Subcutaneous abdominal adipose tissue (tissue), 5 donors: ENCODE data around the gene FMN1.

Source experiments
- H3K27ac ChIP-seq: one replicate; pipeline ENCODE4 v1.7.0; 2013; ENCODE audit warnings: low read depth, mild to moderate bottlenecking, inconsistent platforms, low read length, moderate library complexity
- H3K27me3 ChIP-seq, 5 donors: one replicate each; pipeline ENCODE4 v1.7.0; 2013; ENCODE audit warnings: low read length in 5 of 5, inconsistent platforms in 1 of 5; ENCODE audit not compliant: control insufficient read depth in 5 of 5, insufficient read depth in 4 of 5
- H3K36me3 ChIP-seq, 5 donors: one replicate each; pipeline ENCODE4 v1.7.0; 2013; ENCODE audit warnings: low read length in 5 of 5; ENCODE audit not compliant: control insufficient read depth in 5 of 5, insufficient read depth in 5 of 5
- H3K4me1 ChIP-seq, 5 donors: one replicate each; pipeline ENCODE4 v1.7.0; 2013; ENCODE audit warnings: low read length in 5 of 5, mild to moderate bottlenecking in 3 of 5, moderate library complexity in 1 of 5; ENCODE audit not compliant: control insufficient read depth in 5 of 5, insufficient read depth in 5 of 5
- H3K4me3 ChIP-seq, 5 donors: one replicate each; pipeline ENCODE4 v1.7.0; 2013; ENCODE audit warnings: low read length in 5 of 5, low read depth in 1 of 5
- H3K9ac ChIP-seq, 5 donors: one replicate each; pipeline ENCODE4 v1.7.0; 2013; ENCODE audit warnings: low read length in 5 of 5, mild to moderate bottlenecking in 4 of 5, moderate library complexity in 3 of 5
- H3K9me3 ChIP-seq, 5 donors: one replicate each; pipeline ENCODE4 v1.7.0; 2013; ENCODE audit warnings: low read length in 5 of 5; ENCODE audit not compliant: control insufficient read depth in 5 of 5
- donor health status: healthy.
- donor health status: healthy.
- donor health status: healthy.
- donor health status: healthy.
- donor health status: healthy.

Gene FMN1

GRCh38 chr15:33194704-33195670 is at the start of gene FMN1:
FMN1 (minus strand) TSS chr15:33194714; CDS start chr15:33154914, 39,800 bp downstream.
- H3K9ac ChIP-seq: peak within 1 kb of the TSS; percentile 60 to 77 (median 72)
- H3K27ac ChIP-seq: peak within 1 kb of the TSS; percentile 37
- no peaks in the 10 kb centered on the region for H3K9me3 ChIP-seq
- H3K4me3 ChIP-seq: peak within 1 kb of the TSS; percentile 67 to 91 (median 81)
- no peaks in the 10 kb centered on the region for H3K36me3 ChIP-seq
- H3K27me3 ChIP-seq: peaks cover 0 to 13% (median 5%) of the 10 kb centered on the region in 5 donors
- H3K4me1 ChIP-seq: peaks cover 5 to 14% (median 10%) of the 10 kb centered on the region in 5 donors

- H3K4me3 ChIP-seq: no peak overlapping the region
- no peak overlapping the region for H3K27ac ChIP-seq
- H3K27me3 ChIP-seq: peaks cover 0 to 4% (median 0%) of the 10 kb centered on the region in 5 donors
- H3K4me1 ChIP-seq: peaks cover 0 to 4% (median 2%) of the 10 kb centered on the region in 5 donors
- H3K36me3 ChIP-seq: no peaks in the 10 kb centered on the region
- no peaks in the 10 kb centered on the region for H3K9me3 ChIP-seq
- H3K9ac ChIP-seq: no peak overlapping the region
These were observed 49.4 kb upstream of the FMN1 start for GRCh38 chr15:33243869-33244268.

- Histone ChIP-seq H3K9ac (no peak overlapping the region), H3K4me3 (no peak overlapping the region), H3K9me3 (no peaks in the 10 kb centered on the region), H3K27me3 (peaks cover 0 to 4% (median 0%) of the 10 kb centered on the region in 5 donors), H3K36me3 (no peaks in the 10 kb centered on the region), H3K27ac (no peak overlapping the region), H3K4me1 (peaks cover 0 to 4% (median 2%) of the 10 kb centered on the region in 5 donors)
These were observed 48.9 kb upstream of the FMN1 start for GRCh38 chr15:33243393-33243792.

- Histone ChIP-seq H3K9me3 (no peaks in the 10 kb centered on the region), H3K4me1 (peaks cover 0 to 4% (median 2%) of the 10 kb centered on the region in 5 donors), H3K27me3 (peaks cover 0 to 4% (median 0%) of the 10 kb centered on the region in 5 donors), H3K27ac (no peak overlapping the region), H3K4me3 (no peak overlapping the region), H3K36me3 (no peaks in the 10 kb centered on the region), H3K9ac (no peak overlapping the region)
These were observed 48.2 kb upstream of the FMN1 start for GRCh38 chr15:33242669-33243191.

- no peak overlapping the region for H3K4me3 ChIP-seq
- no peak overlapping the region for H3K9ac ChIP-seq
- no peak overlapping the region for H3K27ac ChIP-seq
These were observed 47.7 kb upstream of the FMN1 start for GRCh38 chr15:33242165-33242564.

GRCh38 chr15:33236841-33237509 is 42.5 kb upstream of the FMN1 start:
- Histone ChIP-seq H3K27ac (no peak overlapping the region), H3K9ac (no peak overlapping the region), H3K27me3 (peaks cover 5 to 12% (median 7%) of the 10 kb centered on the region in 5 donors), H3K9me3 (no peaks in the 10 kb centered on the region), H3K4me3 (no peak overlapping the region), H3K36me3 (no peaks in the 10 kb centered on the region), H3K4me1 (no peaks in the 10 kb centered on the region)

More at GRCh38 chr15:33242165-33242564, 47.7 kb upstream of the FMN1 start:
- peaks cover 0 to 4% (median 2%) of the 10 kb centered on the region in 5 donors for H3K4me1 ChIP-seq
- no peaks in the 10 kb centered on the region for H3K36me3 ChIP-seq
- H3K9me3 ChIP-seq: no peaks in the 10 kb centered on the region
- peaks cover 0 to 4% (median 0%) of the 10 kb centered on the region in 5 donors for H3K27me3 ChIP-seq

GRCh38 chr15:33234020-33234461 is 39.5 kb upstream of the FMN1 start:
- H3K9ac ChIP-seq: no peak overlapping the region
- H3K4me3 ChIP-seq: no peak overlapping the region
- no peak overlapping the region for H3K27ac ChIP-seq
- H3K4me1 ChIP-seq: no peaks in the 10 kb centered on the region
- H3K9me3 ChIP-seq: no peaks in the 10 kb centered on the region
- H3K27me3 ChIP-seq: peaks cover 5 to 12% (median 7%) of the 10 kb centered on the region in 5 donors
- H3K36me3 ChIP-seq: no peaks in the 10 kb centered on the region

- Histone ChIP-seq H3K4me1 (peaks cover 0 to 9% (median 4%) of the 10 kb centered on the region in 5 donors), H3K36me3 (no peaks in the 10 kb centered on the region), H3K9me3 (no peaks in the 10 kb centered on the region), H3K27ac (no peak overlapping the region), H3K4me3 (no peak overlapping the region), H3K9ac (no peak overlapping the region), H3K27me3 (peaks cover 0 to 3% (median 0%) of the 10 kb centered on the region in 5 donors)
These were observed 32.2 kb upstream of the FMN1 start for GRCh38 chr15:33226559-33227181.

GRCh38 chr15:33218071-33218491 is 23.6 kb upstream of the FMN1 start:
- H3K36me3 ChIP-seq: no peaks in the 10 kb centered on the region
- no peak overlapping the region for H3K4me3 ChIP-seq
- no peak overlapping the region for H3K9ac ChIP-seq
- no peaks in the 10 kb centered on the region for H3K4me1 ChIP-seq
- no peaks in the 10 kb centered on the region for H3K9me3 ChIP-seq
- no peak overlapping the region for H3K27ac ChIP-seq
- no peaks in the 10 kb centered on the region for H3K27me3 ChIP-seq
